ENCODE data around the gene ILRUN. TPM values are rescaled to one million over a fixed set of nuclear protein-coding genes. Genes with fewer than 3 reads are reported as not detected.
"Not testable (repeated sequence)": the region's sequence is repeated elsewhere in the genome, so short reads cannot be mapped to it uniquely, and the experiment has no call there.

Gene ILRUN
- total RNA-seq, 1 donor from 2014 or later = 55.6 TPM

GRCh38 chr6:34722451-34722850, 25.9 kb upstream of the ILRUN start:
- Mint-ChIP-seq H3K4me1 (peaks cover 28% of the 10 kb centered on the region), H3K9me3 (peaks cover 5% of the 10 kb centered on the region), H3K36me3 (no peaks in the 10 kb centered on the region), H3K4me3 (no peak overlapping the region), H3K27me3 (ENCODE audit: low read depth) (no peaks in the 10 kb centered on the region), H3K27ac (peak overlapping the region; percentile 86)
- no peak for TF ChIP-seq CTCF (IDR thresholded peaks at IDR 0.05; ENCODE audit: unreplicated experiment)
- DNase-seq (ENCODE audit: low spot score in 2 of 2, unreplicated experiment in 2 of 2) = no peak

DNA sequence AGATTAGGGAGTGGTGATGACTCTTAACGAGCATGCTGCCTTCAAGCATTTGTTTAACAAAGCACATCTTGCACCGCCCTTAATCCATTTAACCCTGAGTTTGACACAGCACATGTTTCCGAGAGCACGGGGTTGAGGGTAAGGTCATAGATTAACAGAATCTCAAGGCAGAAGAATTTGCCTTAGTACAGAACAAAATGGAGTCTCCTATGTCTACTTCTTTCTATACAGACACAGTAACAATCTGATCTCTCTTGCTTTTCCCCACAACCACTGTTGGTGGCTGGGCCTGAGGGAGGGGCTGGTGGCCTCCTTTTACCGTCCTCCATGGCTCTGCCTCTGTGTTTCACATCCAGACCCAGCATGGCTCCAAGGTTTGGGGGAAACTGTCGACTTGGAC, 23.6 kb upstream of the ILRUN start:
- H3K27me3 Mint-ChIP-seq (ENCODE audit: low read depth); H3K36me3 Mint-ChIP-seq; H3K9me3 Mint-ChIP-seq; DNase-seq (ENCODE audit: low spot score in 2 of 2, unreplicated experiment in 2 of 2); H3K4me3 Mint-ChIP-seq: not testable (repeated sequence)
- Mint-ChIP-seq H3K27ac (peak overlapping the region; percentile 100), H3K4me1 (peaks cover 30% of the 10 kb centered on the region)

- H3K27ac Mint-ChIP-seq = peak overlapping the region; percentile 100
- DNase-seq (ENCODE audit: low spot score in 2 of 2, unreplicated experiment in 2 of 2) = peak in 1 of 2 experiments; percentile 53
- not testable (repeated sequence) for H3K9me3 Mint-ChIP-seq; H3K36me3 Mint-ChIP-seq; H3K27me3 Mint-ChIP-seq (ENCODE audit: low read depth)
- H3K4me1 Mint-ChIP-seq = peaks cover 30% of the 10 kb centered on the region
- peak overlapping the region; percentile 28 for H3K4me3 Mint-ChIP-seq
Measured at GRCh38 chr6:34719646-34720045, 23.1 kb upstream of the ILRUN start.

- Mint-ChIP-seq H3K36me3 (no peaks in the 10 kb centered on the region), H3K4me1 (peaks cover 30% of the 10 kb centered on the region), H3K27ac (peak overlapping the region; percentile 100), H3K9me3 (no peaks in the 10 kb centered on the region), H3K27me3 (ENCODE audit: low read depth) (no peaks in the 10 kb centered on the region), H3K4me3 (no peak overlapping the region)
- DNase-seq (ENCODE audit: low spot score in 2 of 2, unreplicated experiment in 2 of 2) = no peak
- no peak for TF ChIP-seq CTCF (IDR thresholded peaks at IDR 0.05; ENCODE audit: unreplicated experiment)
Measured at GRCh38 chr6:34718976-34719375, 22.4 kb upstream of the ILRUN start.

- H3K27me3 Mint-ChIP-seq (ENCODE audit: low read depth) = no peaks in the 10 kb centered on the region
- no peak for TF ChIP-seq CTCF (IDR thresholded peaks at IDR 0.05; ENCODE audit: unreplicated experiment)
- DNase-seq (ENCODE audit: low spot score in 2 of 2, unreplicated experiment in 2 of 2) = no peak
- H3K4me3 Mint-ChIP-seq = no peak overlapping the region
- H3K9me3 Mint-ChIP-seq = no peaks in the 10 kb centered on the region
- no peaks in the 10 kb centered on the region for H3K36me3 Mint-ChIP-seq
- peaks cover 23% of the 10 kb centered on the region for H3K4me1 Mint-ChIP-seq
- H3K27ac Mint-ChIP-seq = peak overlapping the region; percentile 95
Measured at GRCh38 chr6:34717466-34717865, 20.9 kb upstream of the ILRUN start.

DNA sequence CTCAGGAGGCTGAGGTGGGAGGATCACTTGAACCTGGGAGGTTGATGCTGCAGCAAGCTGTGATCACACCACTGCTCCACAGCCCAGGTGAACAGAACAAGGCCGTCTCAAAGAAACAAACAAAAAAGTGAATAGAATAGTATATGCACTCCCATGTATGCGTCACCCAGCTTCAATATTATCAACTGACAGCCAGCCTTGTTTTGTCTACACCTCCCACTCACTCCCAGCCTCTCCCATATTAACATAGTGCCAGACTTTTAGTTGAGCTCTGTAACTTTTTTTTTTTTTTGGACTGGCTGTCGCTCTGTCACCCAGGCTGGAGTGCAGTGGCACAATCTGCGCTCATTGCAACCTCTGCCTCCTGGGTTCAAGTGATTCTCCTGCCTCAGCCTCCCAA, 18.1 kb upstream of the ILRUN start:
- no peak for TF ChIP-seq CTCF (IDR thresholded peaks at IDR 0.05; ENCODE audit: unreplicated experiment)
- no peaks in the 10 kb centered on the region for H3K9me3 Mint-ChIP-seq
- peaks cover 19% of the 10 kb centered on the region for H3K4me1 Mint-ChIP-seq
- H3K27me3 Mint-ChIP-seq (ENCODE audit: low read depth) = no peaks in the 10 kb centered on the region
- no peaks in the 10 kb centered on the region for H3K36me3 Mint-ChIP-seq
- H3K4me3 Mint-ChIP-seq = no peak overlapping the region
- DNase-seq (ENCODE audit: low spot score in 2 of 2, unreplicated experiment in 2 of 2) = no peak
- no peak overlapping the region for H3K27ac Mint-ChIP-seq

GRCh38 chr6:34712881-34713280, 16.3 kb upstream of the ILRUN start:
- not testable (repeated sequence) for H3K27me3 Mint-ChIP-seq (ENCODE audit: low read depth); DNase-seq (ENCODE audit: low spot score in 2 of 2, unreplicated experiment in 2 of 2); H3K9me3 Mint-ChIP-seq; H3K36me3 Mint-ChIP-seq; H3K27ac Mint-ChIP-seq; H3K4me3 Mint-ChIP-seq
- H3K4me1 Mint-ChIP-seq = peaks cover 19% of the 10 kb centered on the region
